Stimulated activated CD8-positive, alpha-beta memory T cell treated with anti-CD3 and anti-CD28 coated beads, Interleukin-4, amount 100 ng/mL, for 4 hours (primary cell): Measurements from ENCODE around the gene LAIR1.
"Not testable (repeated sequence)": the region's sequence is repeated elsewhere in the genome, so short reads cannot be mapped to it uniquely, and the experiment has no call there.

ENCODE experiments used
- DNase-seq, 2 donors: peaks; one replicate each; pipeline ENCODE4 v3.0.0-alpha.2; 2020; ENCODE audit warnings: low read depth in 2 of 2, low spot score in 1 of 2

LAIR1 gene, protein sequence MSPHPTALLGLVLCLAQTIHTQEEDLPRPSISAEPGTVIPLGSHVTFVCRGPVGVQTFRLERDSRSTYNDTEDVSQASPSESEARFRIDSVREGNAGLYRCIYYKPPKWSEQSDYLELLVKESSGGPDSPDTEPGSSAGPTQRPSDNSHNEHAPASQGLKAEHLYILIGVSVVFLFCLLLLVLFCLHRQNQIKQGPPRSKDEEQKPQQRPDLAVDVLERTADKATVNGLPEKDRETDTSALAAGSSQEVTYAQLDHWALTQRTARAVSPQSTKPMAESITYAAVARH

DNA sequence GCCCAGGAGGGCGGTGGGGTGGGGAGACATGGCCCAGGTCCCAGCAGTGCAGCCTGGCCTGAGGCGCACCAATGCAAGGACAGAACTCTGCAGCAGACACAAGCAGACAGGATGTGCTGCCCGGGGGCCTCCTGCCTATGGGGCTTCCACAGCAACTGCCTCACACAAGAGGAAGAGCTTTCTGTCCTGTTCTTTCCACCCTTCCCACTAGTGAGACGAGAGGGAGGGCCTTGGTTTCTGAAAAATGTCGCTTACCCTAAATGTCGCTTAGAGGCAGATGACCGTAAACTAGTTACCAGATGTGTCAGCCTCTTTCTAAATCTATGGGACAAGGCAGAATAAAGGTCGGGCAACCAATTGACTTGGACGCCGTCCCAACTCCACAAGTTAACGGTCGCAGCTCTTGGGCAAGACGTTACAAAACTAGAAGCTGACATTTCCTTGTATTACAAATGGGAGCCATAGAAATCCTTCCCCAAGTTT lies at the start of gene LAIR1:
LAIR1 (minus strand) TSS at position 157 of the 483 bp plus-strand sequence; CDS start at position 30, 127 bp downstream.
- DNase-seq: peak in 1 of 2 donors; percentile 19

DNA sequence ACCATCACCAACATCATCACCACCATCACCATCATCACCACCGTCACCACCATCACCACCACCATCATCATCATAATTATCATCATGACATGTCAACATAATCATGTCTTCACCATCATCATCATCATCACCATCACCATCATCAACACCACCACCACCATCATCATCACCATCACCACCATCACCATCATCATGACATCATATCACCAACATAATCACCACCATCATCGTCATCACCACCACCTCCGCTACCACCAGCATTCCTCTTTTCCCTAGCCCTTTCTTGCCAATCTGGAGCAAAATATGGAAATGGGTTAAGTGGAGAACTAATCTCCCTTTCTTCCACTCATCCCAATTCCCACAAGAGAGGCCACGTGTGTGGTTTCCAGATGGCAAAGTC lies 49.4 kb upstream of the LAIR1 start:
- DNase-seq: no peak

DNA sequence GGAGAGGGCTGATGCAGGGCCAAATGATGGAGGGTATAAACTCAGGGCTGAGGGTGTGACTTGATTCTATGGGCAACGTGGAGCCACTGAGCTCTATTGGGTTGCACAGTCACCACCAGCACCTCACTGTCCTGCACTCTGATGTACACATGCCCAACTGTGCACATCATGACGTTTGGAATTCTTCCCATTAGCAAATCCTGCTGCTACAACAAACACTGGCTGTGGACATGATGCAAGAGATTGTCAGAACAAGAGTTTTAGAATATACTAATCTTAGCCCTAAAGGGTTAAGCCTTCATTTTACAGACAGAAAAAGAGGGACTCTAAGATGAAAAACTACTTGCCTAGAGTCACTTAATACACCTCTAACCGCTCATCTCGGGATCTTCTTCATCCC lies 48.1 kb upstream of the LAIR1 start:
- DNase-seq: no peak

DNA sequence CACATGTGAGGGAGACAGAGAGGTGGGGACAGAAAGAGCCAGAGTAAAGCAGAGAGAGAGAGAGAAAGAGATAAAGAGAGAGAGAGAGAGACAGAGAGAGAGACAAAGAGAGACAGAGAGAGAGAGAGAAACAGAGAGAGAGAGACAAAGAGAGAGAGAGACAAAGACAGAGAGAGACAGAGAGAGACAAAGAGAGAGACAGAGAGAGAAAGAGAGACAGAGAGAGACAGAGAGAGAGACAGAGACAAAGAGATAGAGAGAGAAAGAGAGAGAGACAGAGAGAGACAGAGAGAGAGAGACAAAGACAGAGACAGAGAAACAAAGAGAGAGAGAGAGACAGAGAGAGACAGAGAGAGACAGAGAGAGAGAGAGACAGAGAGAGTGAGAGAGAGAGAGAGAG lies 46.3 kb upstream of the LAIR1 start:
- DNase-seq: no peak

DNA sequence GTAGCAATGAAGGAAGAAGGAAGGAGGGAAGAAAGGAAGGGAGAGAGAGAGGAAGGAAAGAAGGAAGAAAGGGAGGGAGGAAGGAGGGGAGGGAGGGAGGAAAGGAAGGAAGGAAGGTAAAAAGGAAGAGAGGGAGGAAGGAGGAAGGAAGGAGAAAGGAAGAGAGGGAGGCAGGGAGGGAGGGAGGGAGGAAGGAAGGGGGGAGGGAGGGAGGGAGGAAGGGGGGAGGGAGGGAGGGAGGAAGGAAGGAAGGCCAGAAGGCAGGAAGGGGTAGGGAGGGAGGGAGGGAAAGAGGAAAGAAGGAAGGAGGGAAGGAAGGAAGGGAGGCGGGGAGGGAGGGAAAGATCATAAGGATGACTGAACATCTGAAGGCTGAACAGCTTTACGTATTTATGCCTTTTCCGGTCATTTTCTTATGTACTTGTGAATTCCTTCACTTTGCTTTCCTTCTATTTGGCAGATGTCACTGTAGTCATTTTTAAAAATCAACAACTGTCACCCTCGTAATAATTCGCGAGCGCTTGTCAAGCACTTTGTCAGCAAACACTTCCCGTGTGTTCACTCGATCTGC lies 43.8 kb upstream of the LAIR1 start:
- DNase-seq: no peak

DNA sequence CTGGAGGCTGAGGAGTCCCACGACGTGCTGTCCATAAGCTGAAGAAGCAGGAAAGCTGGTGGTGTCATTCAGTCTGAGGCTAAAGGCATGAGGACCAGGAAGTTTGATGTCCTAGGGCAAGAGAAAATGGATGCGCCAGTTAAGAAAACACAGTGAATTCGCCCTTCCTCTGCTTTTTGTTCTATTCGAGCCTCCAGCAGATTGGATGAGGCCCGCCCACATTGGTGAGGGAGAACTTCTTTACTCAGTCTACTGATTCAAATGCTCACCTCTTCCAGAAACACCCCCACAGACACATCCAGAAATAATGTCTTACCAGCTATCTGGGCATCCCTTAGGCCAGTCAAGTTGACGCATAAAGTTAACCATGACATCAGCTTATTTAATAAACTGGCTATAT lies 43.0 kb upstream of the LAIR1 start:
- no peak for DNase-seq

DNA sequence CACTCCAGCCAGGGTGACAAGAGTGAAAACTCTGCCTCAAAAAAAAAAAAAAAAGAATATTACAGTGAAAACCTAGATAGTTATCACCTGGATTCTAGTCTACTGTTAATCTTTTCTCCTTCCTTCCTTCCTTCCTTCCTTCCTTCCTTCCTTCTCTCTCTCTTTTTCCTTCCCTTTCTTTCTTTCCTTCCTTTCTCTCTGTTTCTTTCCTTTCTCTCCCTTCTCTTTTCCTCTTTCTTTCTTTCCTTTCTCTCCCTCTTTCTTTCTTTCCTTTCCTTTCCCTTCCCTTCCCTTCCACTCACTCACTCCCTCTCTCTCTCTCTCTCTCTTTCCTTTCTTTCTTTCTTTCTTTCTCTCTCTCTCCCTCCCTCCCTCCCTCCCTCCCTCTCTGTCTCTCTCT lies 40.9 kb upstream of the LAIR1 start:
- no peak for DNase-seq

DNA sequence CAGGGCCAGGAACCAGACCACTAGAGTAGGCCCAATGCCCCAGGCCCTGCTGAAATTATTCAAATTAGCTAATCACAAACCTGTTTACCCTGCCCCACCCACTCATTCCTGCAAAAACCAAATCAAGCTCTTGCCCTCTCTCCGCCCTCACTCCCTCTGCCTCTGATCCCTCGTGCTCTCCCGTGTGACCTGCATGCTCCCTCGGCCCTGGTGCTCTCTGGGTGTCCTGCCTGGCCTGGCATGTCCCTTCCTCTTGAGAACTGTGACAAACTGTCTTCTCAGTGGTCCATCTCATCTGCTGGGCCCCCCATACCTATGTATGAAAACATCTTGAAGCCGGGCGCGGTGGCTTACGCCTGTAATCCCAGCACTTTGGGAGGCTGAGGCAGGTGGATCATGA lies 38.3 kb upstream of the LAIR1 start:
- DNase-seq: no peak

DNA sequence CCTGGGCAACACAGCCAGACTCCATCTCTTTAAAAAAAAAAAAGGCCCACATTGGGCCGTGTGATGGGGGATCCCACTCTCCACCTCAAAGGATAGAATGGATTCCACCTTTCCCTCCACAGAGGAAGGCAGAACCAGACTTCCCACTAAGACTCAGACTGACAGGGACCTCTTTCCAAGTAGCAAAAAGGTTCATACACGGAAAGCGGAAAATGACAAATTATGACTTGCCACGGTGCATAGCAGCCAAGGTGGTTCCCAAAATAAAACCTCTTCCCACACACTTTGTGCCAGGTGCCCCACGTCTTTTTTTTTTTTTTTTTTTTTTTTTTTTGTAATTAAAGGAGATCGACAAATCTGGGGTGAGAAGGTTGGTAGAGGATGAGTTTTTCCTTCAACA lies 36.2 kb upstream of the LAIR1 start:
- DNase-seq: no peak

DNA sequence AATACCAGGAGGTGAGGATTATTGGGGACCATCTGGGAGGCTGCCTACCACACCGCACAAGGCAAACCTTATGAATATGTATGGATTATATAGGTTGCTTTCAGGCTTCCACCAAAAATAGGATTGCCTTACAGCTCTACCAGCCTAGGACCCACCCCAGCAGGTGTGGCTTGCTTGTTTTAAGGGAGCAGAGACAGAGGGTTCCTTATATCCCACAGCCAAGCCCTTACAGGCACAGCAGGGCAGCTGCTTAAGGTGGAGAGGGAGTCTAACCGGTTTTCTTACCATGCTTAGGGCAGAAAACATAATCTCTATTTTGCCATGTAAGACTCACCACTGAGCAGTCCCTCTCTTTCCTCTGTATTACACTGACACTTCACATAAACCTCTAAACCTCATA lies 34.5 kb upstream of the LAIR1 start:
- DNase-seq: no peak

DNA sequence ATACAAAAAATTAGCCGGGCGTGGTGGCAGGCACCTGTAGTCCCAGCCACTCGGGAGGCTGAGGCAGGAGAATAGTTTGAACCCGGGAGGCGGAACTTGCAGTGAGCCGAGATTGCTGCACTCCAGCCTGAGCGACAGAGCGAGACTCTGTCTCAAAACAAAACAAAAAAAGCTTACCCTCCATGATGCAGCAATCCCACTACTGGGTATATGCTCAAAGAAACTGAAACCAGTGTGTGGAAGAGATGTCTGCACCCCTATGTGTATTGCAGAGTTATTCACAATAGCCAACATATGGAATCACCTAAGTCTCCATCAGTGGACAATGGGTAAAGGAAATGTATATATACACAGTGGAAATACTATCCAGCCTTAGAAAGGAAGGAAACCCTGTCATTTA lies 31.0 kb upstream of the LAIR1 start:
- no peak for DNase-seq

DNA sequence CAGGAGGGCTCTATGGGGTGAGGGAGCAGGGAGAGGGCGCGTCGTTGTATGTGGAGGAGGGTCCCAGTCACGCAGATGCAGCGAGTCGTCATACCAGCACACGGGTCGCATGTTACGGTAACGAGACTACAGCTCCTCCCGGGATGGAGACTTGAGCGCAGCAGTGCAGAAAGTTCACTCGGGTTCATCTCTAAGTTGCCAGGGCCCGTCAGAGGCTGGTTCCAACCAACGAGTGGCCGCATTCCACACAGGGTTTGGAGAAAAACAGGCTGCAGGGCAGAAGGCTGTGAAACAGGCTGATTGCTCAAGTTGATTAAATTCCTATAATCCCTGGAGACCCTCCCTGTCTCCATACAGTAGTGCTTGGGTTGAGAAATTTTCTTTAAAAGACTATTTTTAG lies 28.6 kb upstream of the LAIR1 start:
- no peak for DNase-seq

DNA sequence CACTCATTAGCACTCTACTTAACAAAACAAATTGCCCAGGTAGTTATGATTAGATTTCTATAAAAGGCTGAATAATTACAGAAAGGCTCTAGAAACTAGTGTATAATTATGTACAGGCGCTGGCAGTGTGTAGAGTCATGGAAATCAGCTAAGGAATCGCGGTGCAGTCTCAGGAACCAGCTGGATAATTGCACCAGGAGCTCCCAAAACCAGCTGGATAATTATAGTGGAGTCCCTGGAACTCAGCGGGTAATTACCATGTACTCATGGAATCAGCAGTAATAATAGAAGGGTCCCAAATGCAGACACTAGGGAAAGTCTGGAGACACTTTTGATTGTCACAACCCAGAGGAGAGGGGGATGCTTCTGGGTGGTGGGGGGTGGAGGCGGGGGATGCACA lies 27.4 kb upstream of the LAIR1 start:
- DNase-seq: no peak

DNA sequence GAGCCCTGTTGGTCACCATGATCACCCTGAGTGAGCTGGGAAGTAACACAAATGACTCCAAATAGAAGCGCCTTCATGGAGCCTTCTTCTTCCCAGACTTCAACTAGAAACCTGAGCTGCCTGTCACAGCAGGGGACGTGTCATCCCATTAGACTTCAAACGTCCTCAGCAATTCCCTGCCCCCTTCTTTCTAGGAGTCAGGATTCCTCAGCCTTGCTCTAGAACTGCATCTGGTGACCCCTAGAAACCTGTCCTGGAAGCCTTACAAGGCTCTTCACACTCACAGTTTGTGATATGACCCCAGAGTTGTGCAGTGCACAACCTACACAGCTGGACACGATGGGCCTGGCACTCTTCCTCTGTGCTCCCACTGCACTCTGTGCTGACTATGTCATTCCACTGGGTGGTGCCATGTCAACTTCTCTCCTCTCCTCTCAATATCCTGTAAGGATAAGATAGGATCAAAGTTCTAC lies 26.9 kb upstream of the LAIR1 start:
- no peak for DNase-seq

DNA sequence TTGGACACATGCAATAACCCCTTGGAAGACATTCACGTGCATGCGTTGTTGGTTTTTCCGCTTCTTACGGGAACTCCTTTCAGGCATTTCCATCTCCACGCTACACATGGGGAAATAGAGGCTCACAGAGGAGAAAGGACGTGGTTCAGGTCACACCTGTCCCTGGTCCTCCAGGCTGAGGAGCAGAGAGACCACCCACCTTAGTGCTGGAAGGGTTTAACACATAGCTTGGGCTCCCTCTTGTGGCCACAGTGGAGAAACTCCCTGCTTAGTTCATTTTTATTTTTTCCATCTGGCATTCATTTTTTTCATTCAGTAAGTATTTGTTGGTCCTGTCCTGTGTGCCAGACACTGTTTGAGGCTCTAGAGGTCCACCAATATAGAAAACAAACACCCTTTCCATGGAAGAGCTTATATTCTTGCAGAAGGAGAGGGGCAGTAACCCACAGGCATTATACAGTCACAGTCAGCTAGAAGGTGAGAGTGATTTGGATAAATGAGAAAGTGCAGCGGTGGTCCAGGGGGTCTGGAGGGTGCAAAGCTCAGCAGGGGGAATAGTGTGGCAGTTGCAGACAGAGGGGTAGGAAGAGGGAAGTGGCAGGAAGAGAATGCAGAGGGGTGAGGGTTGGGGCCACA lies 26.3 kb upstream of the LAIR1 start:
- DNase-seq: peak; percentile 35 to 38

DNA sequence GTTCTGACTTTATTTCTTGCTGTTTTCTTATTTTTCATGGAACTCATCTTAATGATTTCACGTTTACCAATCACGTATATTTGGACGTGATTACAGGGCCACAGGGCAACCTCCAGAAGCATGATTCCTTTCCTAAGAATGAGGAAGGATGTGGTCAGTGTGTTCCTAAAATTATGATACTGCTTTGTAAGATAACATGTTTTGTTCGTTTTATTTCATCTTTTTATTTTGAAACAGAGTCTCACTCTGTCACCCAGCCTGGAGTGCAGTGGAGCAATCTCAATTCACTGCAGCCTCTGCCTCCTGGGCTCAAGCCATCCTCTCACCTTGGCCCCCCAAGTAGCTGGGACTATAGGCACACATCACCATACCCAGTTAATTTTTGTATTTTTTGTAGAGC lies 24.8 kb upstream of the LAIR1 start:
- DNase-seq: no peak

DNA sequence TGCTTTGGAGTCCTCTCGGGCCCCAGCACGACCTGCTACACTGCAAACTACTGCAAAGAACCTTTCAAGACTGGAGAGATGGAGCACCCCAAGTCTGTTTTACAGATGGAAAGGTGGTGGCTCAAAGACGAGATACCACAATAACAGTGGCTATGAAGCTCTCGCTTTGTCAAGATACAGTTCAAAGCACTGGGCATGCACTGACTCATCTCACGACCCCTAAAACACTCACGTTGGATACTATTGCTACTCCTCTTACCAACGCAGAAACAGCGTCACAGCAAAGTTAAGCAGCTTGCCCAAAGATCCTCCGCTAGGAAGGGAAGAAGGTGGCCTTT lies 24.0 kb upstream of the LAIR1 start:
- DNase-seq: no peak

DNA sequence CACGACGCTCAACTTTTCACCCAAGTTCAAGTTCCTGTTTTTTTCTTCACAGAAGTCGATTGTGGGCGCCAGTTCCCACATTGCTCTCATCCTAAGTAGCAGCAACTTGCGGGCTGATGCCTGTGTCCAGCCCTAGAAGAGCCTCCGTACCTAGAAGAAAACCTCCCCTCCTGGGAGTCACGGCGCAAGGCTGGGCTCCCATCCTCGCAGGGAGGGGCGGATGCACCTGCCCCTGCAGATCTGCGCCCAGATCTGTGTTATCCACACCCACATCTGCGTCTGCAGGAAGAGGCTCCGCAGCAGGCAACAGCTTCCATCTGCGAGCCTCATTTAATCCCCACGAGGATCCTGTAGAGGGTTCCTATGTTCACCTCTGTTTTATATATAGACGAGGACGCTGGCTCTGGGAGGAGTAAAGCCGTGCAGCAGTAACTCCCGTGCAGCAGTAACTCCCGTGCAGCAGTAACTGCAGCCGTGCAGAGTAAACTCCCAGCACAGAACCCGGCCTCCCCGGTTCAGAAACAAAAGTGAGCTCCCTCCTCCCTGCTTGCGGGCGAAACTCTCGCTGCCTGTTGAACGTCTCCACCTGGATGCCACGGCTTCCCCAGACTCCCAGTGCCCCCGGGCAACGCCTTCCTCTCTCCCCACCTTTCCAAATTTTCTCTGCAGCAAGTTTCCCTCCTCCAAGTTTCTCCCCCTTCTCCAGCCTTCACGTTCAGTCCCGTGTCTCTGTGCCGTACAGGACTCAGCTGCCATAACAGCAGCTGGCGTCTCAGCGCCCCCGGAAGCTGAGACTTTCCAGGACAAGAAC lies 23.5 kb upstream of the LAIR1 start:
- DNase-seq: peak in 1 of 2 donors; percentile 8

DNA sequence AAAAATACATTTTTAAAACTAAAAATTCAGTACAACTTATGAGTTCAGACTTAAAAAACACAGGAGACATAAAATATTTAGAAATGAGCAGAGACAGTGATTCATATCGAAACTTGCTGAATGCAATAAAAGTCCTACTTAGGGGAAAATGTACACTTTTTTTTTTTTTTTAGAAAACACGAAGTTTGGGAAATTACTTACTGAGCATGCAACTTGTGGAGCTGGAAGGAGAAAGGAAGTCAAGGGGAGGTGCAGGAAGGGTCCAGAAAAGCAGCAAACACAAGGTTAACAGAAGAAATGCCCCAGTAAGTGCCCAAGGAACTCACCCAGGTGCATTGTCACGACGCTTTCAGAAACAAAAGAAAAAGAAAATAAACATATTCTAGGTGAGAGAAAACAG lies 18.6 kb upstream of the LAIR1 start:
- no peak for DNase-seq

DNA sequence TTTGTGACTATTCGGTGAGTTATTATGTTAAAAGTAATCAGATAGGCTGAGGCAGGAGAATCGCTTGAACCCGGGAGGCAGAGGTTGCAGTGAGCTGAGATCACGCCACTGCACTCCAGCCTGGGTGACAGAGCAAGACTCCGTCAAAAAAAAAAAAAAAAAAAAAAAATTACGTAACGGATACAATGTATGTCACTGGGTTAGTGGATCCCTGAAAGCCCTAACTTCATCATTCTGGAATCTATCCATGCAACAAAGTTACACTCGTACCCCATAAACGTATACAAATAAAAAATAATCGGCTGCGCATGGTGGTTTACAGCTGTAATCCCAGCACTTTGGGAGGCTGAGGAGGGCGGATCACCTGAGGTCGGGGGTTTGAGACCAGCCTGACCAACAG lies 17.3 kb upstream of the LAIR1 start:
- not testable (repeated sequence) for DNase-seq

DNA sequence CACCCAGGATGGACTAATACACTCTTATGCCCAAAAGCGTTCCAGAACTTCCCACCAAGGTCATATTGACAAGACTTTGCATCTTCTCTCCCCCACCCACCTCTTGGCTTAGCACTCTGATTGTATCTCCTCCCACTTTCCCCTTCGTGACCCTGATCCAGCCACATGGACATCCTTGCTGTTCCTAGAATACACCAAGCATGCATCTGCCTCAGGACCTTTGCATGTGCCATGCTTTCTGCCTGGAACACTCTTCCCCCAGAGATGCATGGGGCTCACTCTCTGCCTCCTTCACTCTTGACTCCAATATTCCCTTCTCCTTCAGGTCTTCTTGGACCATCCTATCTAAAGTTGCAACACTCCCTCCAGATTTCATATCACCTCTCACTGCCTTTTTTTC lies 16.2 kb upstream of the LAIR1 start:
- no peak for DNase-seq

DNA sequence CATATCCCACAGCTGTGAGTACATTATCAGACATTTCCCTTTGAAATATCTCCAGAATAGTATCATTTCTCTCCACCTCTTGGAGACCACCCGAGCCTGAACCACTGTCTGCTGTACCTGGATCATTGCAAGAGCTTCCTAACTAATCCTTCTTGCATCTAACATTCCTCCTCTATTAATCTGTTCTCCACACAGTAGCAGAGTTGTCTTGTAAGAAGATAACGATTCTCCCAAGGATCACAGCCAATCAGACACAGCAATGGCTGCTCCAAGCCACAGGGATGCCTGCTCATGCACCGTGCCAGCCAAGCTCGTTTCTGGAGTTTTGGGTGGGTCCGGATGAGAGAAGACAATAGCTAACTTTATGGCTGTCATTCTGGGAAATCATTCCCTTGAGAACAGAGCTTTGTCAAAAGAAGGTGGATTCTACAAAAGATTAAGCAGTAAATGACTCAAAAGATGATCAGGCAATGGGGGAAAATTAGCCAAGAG lies 14.5 kb upstream of the LAIR1 start:
- no peak for DNase-seq
